Caco-2 (cell line): ENCODE results near the gene SCGB1D1. TPM values are rescaled to one million over a fixed set of nuclear protein-coding genes. Genes with fewer than 3 reads are reported as not detected.

Experiments
- BruUV-seq: library from RNA; stranded (reverse); fragments of 400-500 nt; replicated peaks from 2 replicates; lab custom pipeline; 2021; lab: Mats Ljungman, UMichigan
- CTCF ChIA-PET: fragments of 300-600 bp; sonication (Branson Sonifier 250); formaldehyde crosslinking; loops from one replicate; lab custom pipeline; 2022; ENCODE audit warnings: antibody characterized with exemption; lab: Charles Lee
- POLR2A ChIA-PET: fragments of 300-600 bp; sonication (Branson Sonifier 250); formaldehyde crosslinking; loops from one replicate; lab custom pipeline; 2022; ENCODE audit warnings: antibody characterized with exemption; lab: Charles Lee
- DNase-seq, 2 experiments: peaks; one replicate each; pipeline versions ENCODE4 v3.0.0 to v3.0.0-alpha.2; 2020 to 2022
- H3K27me3 ChIP-seq: replicated peaks from 2 replicates; pipeline ENCODE4 v1.6.0; 2011; ENCODE audit warnings: low read length; ENCODE audit not compliant: control insufficient read depth, insufficient read depth
- H3K36me3 ChIP-seq: 2 replicates; pipeline ENCODE4 v1.5.1; 2011; ENCODE audit warnings: low read length; ENCODE audit not compliant: control insufficient read depth, insufficient read depth
- H3K4me1 ChIP-seq: fragments of 250-450 bp; sonication (Bioruptor Pico); 2 replicates; pipeline ENCODE4 v1.5.1; 2020; ENCODE audit warnings: mild to moderate bottlenecking
- H3K4me3 ChIP-seq: 2 replicates; pipeline ENCODE4 v1.5.1; 2011; ENCODE audit warnings: low read depth, mild to moderate bottlenecking, control low read depth, low read length
- H3K9me3 ChIP-seq: fragments of 250-450 bp; sonication (Bioruptor Pico); 2 replicates; pipeline ENCODE4 v1.5.1; 2020; ENCODE audit warnings: mild to moderate bottlenecking, moderate library complexity
- H3K27ac Mint-ChIP-seq: one replicate; pipeline ENCODE4 v1.8.0; 2022; ENCODE audit warnings: mixed read lengths; ENCODE audit not compliant: unreplicated experiment
- H3K27me3 Mint-ChIP-seq: one replicate; pipeline ENCODE4 v1.8.0; 2022; ENCODE audit warnings: mixed read lengths; ENCODE audit not compliant: insufficient read depth, unreplicated experiment
- H3K36me3 Mint-ChIP-seq: one replicate; pipeline ENCODE4 v1.8.0; 2022; ENCODE audit warnings: mild to moderate bottlenecking, mixed read lengths; ENCODE audit not compliant: insufficient read depth, unreplicated experiment
- H3K4me1 Mint-ChIP-seq: one replicate; pipeline ENCODE4 v1.8.0; 2022; ENCODE audit warnings: low read depth, mixed read lengths; ENCODE audit not compliant: unreplicated experiment
- H3K4me3 Mint-ChIP-seq: one replicate; pipeline ENCODE4 v1.8.0; 2022; ENCODE audit warnings: mild to moderate bottlenecking, moderate library complexity, mixed read lengths; ENCODE audit not compliant: unreplicated experiment
- H3K9me3 Mint-ChIP-seq: one replicate; pipeline ENCODE4 v1.8.0; 2022; ENCODE audit warnings: mixed read lengths; ENCODE audit not compliant: unreplicated experiment
- CTCF ChIP-seq, 2 experiments: fragments of 200-600 bp in 1 of 2; IDR thresholded peaks; 1 replicate in 1 of 2; 2 replicates in 1 of 2; pipeline versions ENCODE4 v1.5.1 to v1.8.0; 2011 to 2022; ENCODE audit warnings: antibody characterized with exemption in 1 of 2, control low read depth in 1 of 2, inconsistent platforms in 1 of 2, low read depth in 1 of 2, low read length in 1 of 2, mild to moderate bottlenecking in 1 of 2, moderate library complexity in 1 of 2; ENCODE audit not compliant: insufficient read depth in 1 of 2, severe bottlenecking in 1 of 2, unreplicated experiment in 1 of 2
- intact Hi-C: fragments of 100-400 bp; cut with micrococcal nuclease; formaldehyde crosslinking; loops from one replicate; pipeline ENCODE4 v1.10.0; 2022; ENCODE audit not compliant: unreplicated experiment
- total RNA-seq: library from RNA; stranded (reverse); gene quantifications from 2 replicates; pipeline ENCODE4 v1.2.3, GENCODE V29; 2022

The SCGB1D1 gene
- total RNA-seq, 1 experiment from 2014 or later = not detected

- DNase-seq = peak; percentile 80
- no peaks in the 10 kb centered on the region for H3K36me3 ChIP-seq
- Mint-ChIP-seq H3K36me3 (no peaks in the 10 kb centered on the region), H3K27me3 (peaks cover 16% of the 10 kb centered on the region), H3K4me3 (no peak overlapping the region), H3K4me1 (no peaks in the 10 kb centered on the region), H3K9me3 (no peaks in the 10 kb centered on the region), H3K27ac (no peak overlapping the region)
- H3K27me3 ChIP-seq = 0 out of 2 replicates have a peak, but pooled peaks cover 1% of the 10 kb centered on the region
- intact Hi-C loops = loop anchor here (1.0 kb wide), 3 partner anchors 37 to 207 kb away; partner anchors contain the start of gene SCGB2A1
- TF ChIP-seq CTCF (IDR thresholded peaks at IDR 0.05; ENCODE audit: insufficient read depth in 1 of 2, low read depth in 1 of 2, low read length in 1 of 2, severe bottlenecking in 1 of 2, unreplicated experiment in 1 of 2) = peak; percentile 75 to 78
- no peak overlapping the region for H3K4me3 ChIP-seq
- no TSS peak for BruUV-seq
- no peaks in the 10 kb centered on the region for H3K4me1 ChIP-seq
- no peaks in the 10 kb centered on the region for H3K9me3 ChIP-seq
- ChIA-PET POLR2A (no interaction called here), CTCF (interaction anchor here (0.6 to 1.0 kb wide), 5 partner anchors 39 to 323 kb away, joined by 3 to 4 read pairs (median 3); no protein-coding TSS in a partner anchor)
Measured at GRCh38 chr11:62171261-62171723, 18.7 kb upstream of the SCGB1D1 start.

GRCh38 chr11:62172294-62172693, 17.7 kb upstream of the SCGB1D1 start:
- Mint-ChIP-seq H3K27ac (no peak overlapping the region), H3K4me3 (no peak overlapping the region), H3K9me3 (no peaks in the 10 kb centered on the region), H3K27me3 (peaks cover 21% of the 10 kb centered on the region), H3K36me3 (no peaks in the 10 kb centered on the region), H3K4me1 (no peaks in the 10 kb centered on the region)
- ChIA-PET POLR2A (no interaction called here), CTCF (interaction anchor here (1.0 kb wide), 1 partner anchor 223 kb away, joined by 3 read pairs; no protein-coding TSS in a partner anchor)
- no TSS peak for BruUV-seq
- DNase-seq = no peak
- no peaks in the 10 kb centered on the region for H3K36me3 ChIP-seq
- H3K4me1 ChIP-seq = no peaks in the 10 kb centered on the region
- intact Hi-C loops = no loop called here
- H3K9me3 ChIP-seq = no peaks in the 10 kb centered on the region
- no peak for TF ChIP-seq CTCF (IDR thresholded peaks at IDR 0.05; ENCODE audit: insufficient read depth in 1 of 2, low read depth in 1 of 2, low read length in 1 of 2, severe bottlenecking in 1 of 2, unreplicated experiment in 1 of 2)
- no peak overlapping the region for H3K4me3 ChIP-seq
- H3K27me3 ChIP-seq = 0 out of 2 replicates have a peak, but pooled peaks cover 1% of the 10 kb centered on the region

- Histone ChIP-seq H3K9me3 (no peaks in the 10 kb centered on the region), H3K4me3 (no peak overlapping the region), H3K36me3 (no peaks in the 10 kb centered on the region), H3K27me3 (0 out of 2 replicates have a peak, but pooled peaks cover 1% of the 10 kb centered on the region), H3K4me1 (no peaks in the 10 kb centered on the region)
- H3K27ac Mint-ChIP-seq = no peak overlapping the region
- ChIA-PET POLR2A (interaction anchor here (0.6 kb wide), 1 partner anchor 200 kb away, joined by 10 read pairs; no protein-coding TSS in a partner anchor), CTCF (no interaction called here)
- no peak overlapping the region for H3K4me3 Mint-ChIP-seq
- H3K36me3 Mint-ChIP-seq = no peaks in the 10 kb centered on the region
- H3K4me1 Mint-ChIP-seq = no peaks in the 10 kb centered on the region
- no TSS peak for BruUV-seq
- TF ChIP-seq CTCF (IDR thresholded peaks at IDR 0.05; ENCODE audit: insufficient read depth in 1 of 2, low read depth in 1 of 2, low read length in 1 of 2, severe bottlenecking in 1 of 2, unreplicated experiment in 1 of 2) = no peak
- H3K9me3 Mint-ChIP-seq = no peaks in the 10 kb centered on the region
- intact Hi-C loops = no loop called here
- DNase-seq = no peak
- peaks cover 18% of the 10 kb centered on the region for H3K27me3 Mint-ChIP-seq
Measured at GRCh38 chr11:62176766-62177165, 13.2 kb upstream of the SCGB1D1 start.
